Lung (tissue), 12 donors: ENCODE data around the gene PDE2A. TPM values are rescaled to one million over a fixed set of nuclear protein-coding genes. Genes with fewer than 3 reads are reported as not detected.
A peak's percentile ranks its signal among the peaks of the same experiment; 100 is the strongest.

Experiments used
- ATAC-seq: fragments of 200-7000 bp; cut with Tn5 transposase; one replicate; pipeline ENCODE4 v1.9.1; 2020; ENCODE audit warnings: moderate number of reproducible peaks; ENCODE audit not compliant: insufficient read depth, low FRiP score
- DNase-seq, 3 donors: peaks; one replicate each; pipeline ENCODE4 v3.0.0-alpha.2; 2013 to 2017
- H3K27ac ChIP-seq, 2 donors: one replicate each; pipeline ENCODE4 v1.5.1; 2013; ENCODE audit warnings: mild to moderate bottlenecking in 2 of 2, moderate library complexity in 2 of 2, control low read depth in 1 of 2, inconsistent platforms in 1 of 2, low read depth in 1 of 2, low read length in 1 of 2
- H3K27me3 ChIP-seq, 3 donors: one replicate each; pipeline ENCODE4 v1.5.1; 2013; ENCODE audit warnings: low read length in 2 of 3; ENCODE audit not compliant: control insufficient read depth in 3 of 3, insufficient read depth in 3 of 3
- H3K36me3 ChIP-seq, 4 donors: one replicate each; pipeline ENCODE4 v1.5.1; 2013; ENCODE audit warnings: low read length in 4 of 4, mild to moderate bottlenecking in 1 of 4, moderate library complexity in 1 of 4; ENCODE audit not compliant: control insufficient read depth in 4 of 4, insufficient read depth in 4 of 4
- H3K4me1 ChIP-seq, 5 donors: one replicate each; pipeline ENCODE4 v1.5.1; 2013; ENCODE audit warnings: low read length in 5 of 5, mild to moderate bottlenecking in 2 of 5, moderate library complexity in 1 of 5; ENCODE audit not compliant: control insufficient read depth in 5 of 5, insufficient read depth in 5 of 5
- H3K4me3 ChIP-seq: one replicate; pipeline ENCODE4 v1.5.1; 2013; ENCODE audit warnings: mild to moderate bottlenecking, control low read depth, moderate library complexity
- H3K9ac ChIP-seq, 2 donors: one replicate each; pipeline ENCODE4 v1.5.1; 2013; ENCODE audit warnings: low read length in 2 of 2, control low read depth in 1 of 2; ENCODE audit not compliant: insufficient read depth in 1 of 2
- H3K9me3 ChIP-seq, 4 donors: one replicate each; pipeline ENCODE4 v1.5.1; 2013; ENCODE audit warnings: low read length in 3 of 4, mild to moderate bottlenecking in 1 of 4, moderate library complexity in 1 of 4; ENCODE audit not compliant: control insufficient read depth in 4 of 4, insufficient read depth in 3 of 4
- WGBS, 2 donors: extraction: QIAGEN DNeasy Blood & Tissue Kit; methylation state at CpG; one replicate each; pipeline ENCODE4 v1.1.7; 2013; 5-methylcytosine and 5-hydroxymethylcytosine counted together
- polyA plus RNA-seq, 2 donors: library from polyadenylated mRNA; stranded (reverse); fragments of 200-250 nt; gene quantifications; one replicate each; pipeline ENCODE4 v1.2.1, GENCODE V29; 2013
- total RNA-seq, 2 donors: library from RNA; depleted of rRNA in 1 of 2; stranded (reverse); fragments of >200 nt in 1 of 2; gene quantifications; one replicate each; pipeline ENCODE4 v1.2.1, GENCODE V29; 2014 to 2021
- TF ChIP-seq, protein P1 (sequence below): IDR thresholded peaks from 2 replicates; pipeline ENCODE4 v1.5.1; 2012; ENCODE audit warnings: mild to moderate bottlenecking; ENCODE audit errors: control extremely low read depth, extremely low read depth
- donor health status: control.
- donor health status: control.
- donor health status: Bipolar disorder and iron deficiency.
- donor health status: healthy.
- donor health status: DM: yes; HTN: yes; CAD: no.

PDE2A gene
- total and polyA plus RNA-seq, 4 donors: 7.7 to 20.5 (median 12.7) TPM

DNA sequence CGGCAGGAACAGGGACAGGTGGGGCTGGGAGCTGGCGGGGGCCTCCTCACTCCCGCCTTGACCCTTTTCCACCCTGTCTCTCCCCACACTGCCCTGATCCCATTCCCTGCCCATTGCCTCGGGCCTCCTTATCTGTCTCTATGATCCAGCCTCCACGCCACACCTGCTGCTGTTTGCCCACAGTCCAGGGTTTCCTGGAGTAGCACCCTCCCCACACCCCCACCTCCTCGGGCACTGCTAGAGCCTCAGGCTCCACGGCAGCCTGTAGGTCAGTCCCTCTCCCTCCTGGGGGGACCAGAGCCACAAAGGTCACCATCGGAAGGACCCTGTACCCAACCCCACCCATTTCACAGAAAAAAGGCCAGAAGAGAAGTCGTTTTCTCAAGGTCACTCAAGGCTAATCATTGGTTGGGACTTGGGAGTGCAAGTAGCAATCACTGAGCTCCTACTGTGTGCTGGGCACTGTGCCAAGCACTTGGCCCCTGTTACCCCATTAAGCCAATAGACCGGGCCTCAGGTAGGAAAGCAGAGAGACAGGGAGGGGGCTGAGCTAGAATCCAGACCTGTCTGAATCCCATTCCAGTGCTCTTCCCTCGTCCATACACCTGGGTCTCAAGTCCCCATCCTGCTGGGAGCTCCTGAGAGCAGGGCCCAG lies 71.8 kb downstream of the PDE2A start:
- peaks cover 0 to 19% (median 5%) of the 10 kb centered on the region in 5 donors for H3K4me1 ChIP-seq
- DNase-seq (no peak), ATAC-seq (no peak)
- TF ChIP-seq, protein P1, sequence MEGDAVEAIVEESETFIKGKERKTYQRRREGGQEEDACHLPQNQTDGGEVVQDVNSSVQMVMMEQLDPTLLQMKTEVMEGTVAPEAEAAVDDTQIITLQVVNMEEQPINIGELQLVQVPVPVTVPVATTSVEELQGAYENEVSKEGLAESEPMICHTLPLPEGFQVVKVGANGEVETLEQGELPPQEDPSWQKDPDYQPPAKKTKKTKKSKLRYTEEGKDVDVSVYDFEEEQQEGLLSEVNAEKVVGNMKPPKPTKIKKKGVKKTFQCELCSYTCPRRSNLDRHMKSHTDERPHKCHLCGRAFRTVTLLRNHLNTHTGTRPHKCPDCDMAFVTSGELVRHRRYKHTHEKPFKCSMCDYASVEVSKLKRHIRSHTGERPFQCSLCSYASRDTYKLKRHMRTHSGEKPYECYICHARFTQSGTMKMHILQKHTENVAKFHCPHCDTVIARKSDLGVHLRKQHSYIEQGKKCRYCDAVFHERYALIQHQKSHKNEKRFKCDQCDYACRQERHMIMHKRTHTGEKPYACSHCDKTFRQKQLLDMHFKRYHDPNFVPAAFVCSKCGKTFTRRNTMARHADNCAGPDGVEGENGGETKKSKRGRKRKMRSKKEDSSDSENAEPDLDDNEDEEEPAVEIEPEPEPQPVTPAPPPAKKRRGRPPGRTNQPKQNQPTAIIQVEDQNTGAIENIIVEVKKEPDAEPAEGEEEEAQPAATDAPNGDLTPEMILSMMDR: no peak
- no peak overlapping the region for H3K27ac ChIP-seq
- no peaks in the 10 kb centered on the region for H3K9me3 ChIP-seq
- H3K27me3 ChIP-seq: peaks cover 0 to 9% (median 2%) of the 10 kb centered on the region in 3 donors
- 74 to 79% methylated on average over 10 to 11 of the region's 11 CpGs for WGBS, 2 donors
- H3K9ac ChIP-seq: no peak overlapping the region
- H3K36me3 ChIP-seq: no peaks in the 10 kb centered on the region
- no peak overlapping the region for H3K4me3 ChIP-seq

DNA sequence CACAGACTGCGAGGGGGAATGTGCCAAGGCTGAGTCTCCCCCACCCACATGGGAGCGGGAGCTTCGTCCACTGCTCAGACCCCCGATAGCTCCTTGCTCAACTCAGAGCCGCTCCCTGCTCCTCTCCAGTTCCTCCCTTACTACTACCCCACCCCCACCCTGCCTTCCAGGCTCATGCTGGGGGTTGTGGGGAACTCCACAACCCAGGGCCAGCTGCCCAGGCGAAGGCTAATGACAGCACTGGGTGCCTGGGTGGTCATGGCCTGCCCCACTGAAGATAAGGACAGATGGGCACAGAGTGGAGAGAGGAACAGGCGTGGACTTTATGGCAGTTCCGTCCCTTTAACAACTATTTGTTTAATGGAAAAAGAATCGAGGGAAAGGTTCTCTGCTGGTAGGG lies 73.7 kb downstream of the PDE2A start:
- peaks cover 0 to 3% (median 0%) of the 10 kb centered on the region in 5 donors for H3K4me1 ChIP-seq
- H3K4me3 ChIP-seq: no peak overlapping the region
- H3K9ac ChIP-seq: no peak overlapping the region
- H3K27ac ChIP-seq: no peak overlapping the region
- TF ChIP-seq, protein P1: no peak
- DNase-seq: peak in 1 of 3 donors; percentile 6
- WGBS, 2 donors: 67 to 75% methylated on average over 9 of the region's 9 CpGs
- H3K9me3 ChIP-seq: no peaks in the 10 kb centered on the region
- H3K36me3 ChIP-seq: no peaks in the 10 kb centered on the region
- peaks cover 0 to 19% (median 2%) of the 10 kb centered on the region in 3 donors for H3K27me3 ChIP-seq
- ATAC-seq: no peak

DNA sequence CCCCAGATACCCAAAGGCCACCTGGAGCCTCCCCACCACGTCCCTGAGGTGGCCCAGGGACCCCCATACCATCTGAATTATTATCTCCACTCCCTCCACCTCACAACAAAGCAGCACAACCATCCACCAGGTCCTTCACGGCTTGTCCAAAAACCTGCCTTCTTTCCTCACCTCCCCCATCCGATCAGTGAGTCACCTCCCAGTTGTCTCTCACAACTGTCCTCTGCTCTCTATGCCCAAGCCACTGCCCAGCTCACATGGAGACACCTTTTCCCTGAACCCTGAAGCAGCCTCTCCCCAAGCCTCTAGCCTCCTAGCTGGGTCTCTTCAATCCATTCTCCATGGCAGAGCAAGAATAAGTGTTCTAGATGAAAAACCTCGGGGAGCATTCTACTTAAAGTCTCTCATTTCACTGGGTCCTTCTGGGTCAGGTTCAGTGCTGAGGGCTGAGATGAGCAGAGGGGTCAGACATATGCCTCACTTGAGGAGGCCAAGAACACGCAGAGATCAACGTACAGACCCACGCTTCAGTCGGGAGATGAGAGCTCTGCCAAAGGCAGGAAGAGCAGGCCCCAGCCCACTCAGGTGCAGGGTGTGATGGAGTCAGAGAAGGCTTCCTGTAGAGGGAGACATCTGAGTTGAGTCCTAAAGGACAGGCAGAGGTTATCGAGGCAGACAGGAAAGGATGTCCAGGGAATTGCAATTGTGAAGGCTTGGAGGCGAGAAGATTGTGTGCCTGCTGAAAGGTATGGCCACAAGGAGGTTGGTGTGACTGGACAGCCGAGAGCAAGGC lies 74.7 kb downstream of the PDE2A start:
- H3K36me3 ChIP-seq: no peaks in the 10 kb centered on the region
- H3K27ac ChIP-seq: no peak overlapping the region
- TF ChIP-seq, protein P1: no peak
- H3K27me3 ChIP-seq: peaks cover 0 to 30% (median 6%) of the 10 kb centered on the region in 3 donors
- H3K4me1 ChIP-seq: no peaks in the 10 kb centered on the region
- DNase-seq: no peak
- 81 to 91% methylated on average over 11 of the region's 11 CpGs for WGBS, 2 donors
- no peak overlapping the region for H3K4me3 ChIP-seq
- H3K9ac ChIP-seq: no peak overlapping the region
- no peak for ATAC-seq
- no peaks in the 10 kb centered on the region for H3K9me3 ChIP-seq
